Transverse colon (tissue), 4 donors: ENCODE measurements around the gene COL19A1. TPM values are rescaled to one million over a fixed set of nuclear protein-coding genes. Genes with fewer than 3 reads are reported as not detected.

Experiments used
- DNase-seq: peaks from one replicate; pipeline ENCODE4 v3.0.0-alpha.2; 2019
- H3K27ac ChIP-seq, 4 donors: fragments of 200-600 bp; sonication (generic); 2 replicates each; pipeline ENCODE4 v1.5.1; 2016 to 2018; ENCODE audit warnings: inconsistent platforms in 4 of 4
- H3K27me3 ChIP-seq: fragments of 200-600 bp; sonication (generic); 2 replicates; pipeline ENCODE4 v1.5.1; 2017; ENCODE audit warnings: inconsistent platforms
- H3K36me3 ChIP-seq, 4 donors: fragments of 200-600 bp; sonication (generic); 2 replicates each; pipeline ENCODE4 v1.5.1; 2017 to 2019; ENCODE audit warnings: inconsistent platforms in 4 of 4
- H3K4me1 ChIP-seq, 4 donors: fragments of 200-600 bp; sonication (generic); 2 replicates each; pipeline ENCODE4 v1.5.1; 2017 to 2020; ENCODE audit warnings: inconsistent platforms in 4 of 4
- H3K4me3 ChIP-seq, 4 donors: fragments of 200-600 bp; sonication (generic); 1 replicate in 1 of 4; 2 replicates in 3 of 4; pipeline versions ENCODE4 v1.5.1 to v1.6.1; 2017 to 2019; ENCODE audit warnings: inconsistent platforms in 4 of 4
- H3K9me3 ChIP-seq, 2 donors: fragments of 200-600 bp; sonication (generic); 2 replicates each; pipeline ENCODE4 v1.5.1; 2017 to 2019; ENCODE audit warnings: inconsistent platforms in 2 of 2
- EP300 ChIP-seq: sonication (generic); formaldehyde crosslinking; IDR thresholded peaks from one replicate; pipeline ENCODE4 v1.6.1; 2017; ENCODE audit warnings: antibody characterized with exemption, low read depth
- POLR2A ChIP-seq: fragments of 450-650 bp; IDR thresholded peaks from one replicate; pipeline ENCODE4 v1.6.1; 2016; ENCODE audit warnings: antibody characterized with exemption, mild to moderate bottlenecking, moderate library complexity
- POLR2AphosphoS5 ChIP-seq, 3 donors: sonication (generic); formaldehyde crosslinking; IDR thresholded peaks; one replicate each; pipeline ENCODE4 v1.6.1; 2016; ENCODE audit warnings: antibody characterized with exemption in 3 of 3
- WGBS, 2 donors: methylation state at CpG; one replicate each; pipeline ENCODE4 v1.1.5; 2018; ENCODE audit warnings: low coverage in 1 of 2; 5-methylcytosine and 5-hydroxymethylcytosine counted together
- in situ Hi-C, 4 donors: fragments of 200-750 bp; cut with MboI; loops; one replicate each; pipeline versions ENCODE4 v1.15.0 to v1.15.1; 2017; ENCODE audit warnings: low sequenced_read_pairs in 3 of 4, low pct_ligation_motif_present in 1 of 4, low pct_unique_long_range_greater_than_20kb in 1 of 4
- intact Hi-C: fragments of 100-400 bp; cut with DNase I; formaldehyde crosslinking; loops from one replicate; pipeline ENCODE4 v1.15.1; 2023; ENCODE audit warnings: low total_unique reads
- total RNA-seq, 4 donors: library from RNA; depleted of rRNA; stranded (reverse); fragments of >200 nt; gene quantifications; one replicate each; pipeline ENCODE4 v1.1.0, GENCODE V29; 2016
- TF ChIP-seq, protein P1 (sequence below), 5 experiments: fragments of 200-600 bp in 3 of 5; fragments of 450-650 bp in 2 of 5; sonication (generic) in 3 of 5; IDR thresholded peaks; 1 replicate in 2 of 5; 2 replicates in 3 of 5; pipeline ENCODE4 v1.5.1; 2016 to 2017; ENCODE audit warnings: antibody characterized with exemption in 5 of 5, inconsistent platforms in 3 of 5, mild to moderate bottlenecking in 2 of 5, moderate library complexity in 1 of 5

The COL19A1 gene
- total RNA-seq, 4 donors from 2014 or later, result 0.27 to 3.3 (median 0.37) TPM; not detected in 1

DNA sequence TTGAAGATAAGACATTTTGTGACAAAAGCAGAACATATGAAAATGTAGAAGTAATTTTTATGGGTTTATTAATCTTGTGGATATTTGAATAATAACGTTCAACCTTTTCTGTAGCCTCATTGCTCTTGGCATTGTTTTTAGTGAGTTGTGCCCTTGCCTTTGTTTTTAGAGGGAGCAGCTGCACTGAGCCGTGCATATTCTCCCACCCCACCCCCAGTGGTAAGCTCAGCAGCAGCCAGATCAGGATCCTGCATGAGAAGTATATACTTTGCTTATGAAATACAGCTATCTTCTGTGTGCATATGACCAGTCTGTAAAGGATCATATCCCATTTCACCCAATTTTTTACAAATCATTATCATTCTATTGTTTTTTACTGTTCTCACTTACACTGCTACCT, 252.3 kb downstream of the COL19A1 start:
- Histone ChIP-seq H3K27me3 (no peaks in the 10 kb centered on the region), H3K4me1 (peaks cover 0 to 14% (median 0%) of the 10 kb centered on the region in 4 donors), H3K36me3 (no peaks in the 10 kb centered on the region), H3K4me3 (no peak overlapping the region), H3K9me3 (no peaks in the 10 kb centered on the region), H3K27ac (no peak overlapping the region)
- 57 to 59% methylated on average over 1 to 2 of the region's 2 CpGs for WGBS, 2 donors
- DNase-seq, result no peak
- no peak for TF ChIP-seq POLR2AphosphoS5 (IDR thresholded peaks at IDR 0.05)
- no peak for TF ChIP-seq EP300
- TF ChIP-seq, protein P1, sequence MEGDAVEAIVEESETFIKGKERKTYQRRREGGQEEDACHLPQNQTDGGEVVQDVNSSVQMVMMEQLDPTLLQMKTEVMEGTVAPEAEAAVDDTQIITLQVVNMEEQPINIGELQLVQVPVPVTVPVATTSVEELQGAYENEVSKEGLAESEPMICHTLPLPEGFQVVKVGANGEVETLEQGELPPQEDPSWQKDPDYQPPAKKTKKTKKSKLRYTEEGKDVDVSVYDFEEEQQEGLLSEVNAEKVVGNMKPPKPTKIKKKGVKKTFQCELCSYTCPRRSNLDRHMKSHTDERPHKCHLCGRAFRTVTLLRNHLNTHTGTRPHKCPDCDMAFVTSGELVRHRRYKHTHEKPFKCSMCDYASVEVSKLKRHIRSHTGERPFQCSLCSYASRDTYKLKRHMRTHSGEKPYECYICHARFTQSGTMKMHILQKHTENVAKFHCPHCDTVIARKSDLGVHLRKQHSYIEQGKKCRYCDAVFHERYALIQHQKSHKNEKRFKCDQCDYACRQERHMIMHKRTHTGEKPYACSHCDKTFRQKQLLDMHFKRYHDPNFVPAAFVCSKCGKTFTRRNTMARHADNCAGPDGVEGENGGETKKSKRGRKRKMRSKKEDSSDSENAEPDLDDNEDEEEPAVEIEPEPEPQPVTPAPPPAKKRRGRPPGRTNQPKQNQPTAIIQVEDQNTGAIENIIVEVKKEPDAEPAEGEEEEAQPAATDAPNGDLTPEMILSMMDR (IDR thresholded peaks at IDR 0.05), result no peak
- TF ChIP-seq POLR2A, result no peak
- intact Hi-C loops (no loop called here), in situ Hi-C loops (loop anchor here in 3 of 4 donors (25.0 kb wide), 3 partner anchors 281 to 1481 kb away; partner anchors contain the start of gene ADGRB3 (in 2 of the 3))

DNA sequence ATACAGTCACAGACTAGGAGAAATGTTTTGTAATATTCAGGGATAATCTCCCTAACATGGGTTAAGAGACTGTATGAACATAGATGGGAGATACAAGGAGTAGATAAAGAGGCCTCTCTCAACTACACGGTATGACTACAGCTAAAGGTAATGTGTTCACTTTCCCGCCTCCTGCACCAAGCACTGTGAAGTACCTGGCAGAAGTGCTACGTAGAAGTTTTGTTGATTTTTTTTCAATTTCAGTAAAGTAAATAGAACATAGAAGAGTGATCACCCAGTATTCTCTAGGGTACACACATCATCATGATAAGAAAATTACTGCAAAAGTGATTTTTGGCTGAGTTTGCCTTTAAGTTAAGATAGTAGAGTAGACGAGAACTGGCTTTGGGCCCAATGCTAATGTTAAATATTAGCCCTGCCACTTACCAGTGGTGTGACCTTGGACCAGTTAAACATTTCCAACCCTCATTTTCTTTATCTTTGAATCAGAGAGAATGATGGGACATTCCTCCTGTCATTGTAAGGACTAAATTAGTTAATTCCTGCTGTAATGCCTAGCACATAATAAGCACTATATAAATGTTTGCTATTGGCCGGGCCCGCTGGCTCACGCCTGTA, 253.0 kb downstream of the COL19A1 start:
- no peaks in the 10 kb centered on the region for H3K9me3 ChIP-seq
- 49 to 61% methylated on average over 4 to 7 of the region's 7 CpGs for WGBS, 2 donors
- peaks cover 0 to 14% (median 0%) of the 10 kb centered on the region in 4 donors for H3K4me1 ChIP-seq
- in situ Hi-C loops (loop anchor here in 3 of 4 donors (25.0 kb wide), 3 partner anchors 282 to 1482 kb away; partner anchors contain the start of gene ADGRB3 (in 2 of the 3)), intact Hi-C loops (no loop called here)
- no peaks in the 10 kb centered on the region for H3K36me3 ChIP-seq
- peak; percentile 7 for DNase-seq
- TF ChIP-seq, protein P1 (IDR thresholded peaks at IDR 0.05), result no peak
- TF ChIP-seq POLR2A (no peak), EP300 (no peak), POLR2AphosphoS5 (IDR thresholded peaks at IDR 0.05) (no peak)
- H3K27ac ChIP-seq, result peak overlapping the region in 1 of 4 donors; percentile 28
- no peak overlapping the region for H3K4me3 ChIP-seq
- no peaks in the 10 kb centered on the region for H3K27me3 ChIP-seq

DNA sequence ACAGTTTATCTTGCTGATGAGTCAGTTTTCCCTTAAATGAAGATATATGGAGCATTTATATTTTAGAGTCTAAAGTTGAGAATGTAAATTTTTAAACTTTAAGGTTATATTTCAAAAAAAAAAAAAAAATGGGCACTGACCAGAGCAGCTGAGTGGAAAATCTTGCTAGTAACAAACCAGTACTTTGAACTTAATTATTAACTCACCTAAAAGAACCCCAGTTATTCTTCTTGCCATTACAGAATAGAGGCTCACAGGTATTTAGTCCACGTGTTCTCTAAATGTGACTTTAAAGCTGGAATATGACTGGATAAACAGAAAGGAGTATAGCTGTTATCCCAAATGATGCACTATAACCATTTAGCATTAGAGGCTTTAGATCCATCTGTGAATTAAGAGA, 258.1 kb downstream of the COL19A1 start:
- peaks cover 0 to 23% (median 0%) of the 10 kb centered on the region in 4 donors for H3K4me1 ChIP-seq
- WGBS, 2 donors, result 69 to 71% methylated on average over 1 of the region's 1 CpG

More for the DNA sequence above, 258.1 kb downstream of the COL19A1 start:
- Histone ChIP-seq H3K36me3 (no peaks in the 10 kb centered on the region), H3K27ac (no peak overlapping the region), H3K27me3 (no peaks in the 10 kb centered on the region), H3K4me3 (no peak overlapping the region), H3K9me3 (peaks cover 0 to 3% of the 10 kb centered on the region in 2 donors)
- intact Hi-C loops, result no loop called here
- DNase-seq, result no peak
- in situ Hi-C loops, result loop anchor here in 3 of 4 donors (25.0 kb wide), 3 partner anchors 287 to 1487 kb away; partner anchors contain the start of gene ADGRB3 (in 2 of the 3)
- TF ChIP-seq POLR2A, result no peak
- TF ChIP-seq EP300, result no peak
- TF ChIP-seq, protein P1 (IDR thresholded peaks at IDR 0.05), result no peak
- TF ChIP-seq POLR2AphosphoS5 (IDR thresholded peaks at IDR 0.05), result no peak
